NK-92 treated with Interleukin-12 subunit alpha and Interleukin-12 subunit beta, amount 100 ng/mL, for 24 hours (cell line): Measurements from ENCODE around the gene CLDN19.

Source experiments
- DNase-seq: peaks from one replicate; lab custom pipeline; 2025; lab: John Stamatoyannopoulos, UW

The CLDN19 gene

GRCh38 chr1:42739753-42740700 lies at the start of gene CLDN19:
CLDN19 (minus strand) TSS chr1:42740236; CDS start chr1:42740063, 173 bp downstream.
- no peak for DNase-seq

- DNase-seq: no peak
Observed at GRCh38 chr1:42788021-42788420, 48.0 kb upstream of the CLDN19 start.

- no peak for DNase-seq
Observed at GRCh38 chr1:42786097-42786496, 46.1 kb upstream of the CLDN19 start.

- no peak for DNase-seq
Observed at GRCh38 chr1:42784946-42785693, 45.1 kb upstream of the CLDN19 start, which contains the start of gene TMEM269. TMEM269 (plus strand) TSS chr1:42784991; CDS start chr1:42789894, 4,903 bp downstream.

- DNase-seq: no peak
Observed at GRCh38 chr1:42784547-42784945, 44.5 kb upstream of the CLDN19 start.

- no peak for DNase-seq
Observed at GRCh38 chr1:42783092-42783491, 43.1 kb upstream of the CLDN19 start.

GRCh38 chr1:42780176-42780575 lies 40.1 kb upstream of the CLDN19 start:
- no peak for DNase-seq

GRCh38 chr1:42779725-42780124 lies 39.7 kb upstream of the CLDN19 start:
- DNase-seq: no peak

GRCh38 chr1:42777852-42778251 lies 37.8 kb upstream of the CLDN19 start:
- no peak for DNase-seq

- no peak for DNase-seq
Observed at GRCh38 chr1:42776502-42776901, 36.5 kb upstream of the CLDN19 start.

- DNase-seq: no peak
Observed at GRCh38 chr1:42774928-42775526, 35.0 kb upstream of the CLDN19 start.

GRCh38 chr1:42773420-42773819 lies 33.4 kb upstream of the CLDN19 start:
- DNase-seq: no peak

- no peak for DNase-seq
Observed at GRCh38 chr1:42769811-42770210, 29.8 kb upstream of the CLDN19 start.

GRCh38 chr1:42768172-42768571 lies 28.1 kb upstream of the CLDN19 start:
- DNase-seq: no peak

- no peak for DNase-seq
Observed at GRCh38 chr1:42767510-42768000, 27.5 kb upstream of the CLDN19 start.

- DNase-seq: peak; percentile 99
Observed at GRCh38 chr1:42766741-42767509, 26.9 kb upstream of the CLDN19 start, which contains the start of the genes C1orf50 and P3H1. C1orf50 (plus strand) TSS chr1:42767249; CDS start chr1:42767312, 63 bp downstream. P3H1 (minus strand) TSS chr1:42767028; CDS start chr1:42766971, 57 bp downstream.

- DNase-seq: peak; percentile 31
Observed at GRCh38 chr1:42765832-42766740, 26.1 kb upstream of the CLDN19 start.

- no peak for DNase-seq
Observed at GRCh38 chr1:42765269-42765668, 25.2 kb upstream of the CLDN19 start.

GRCh38 chr1:42762269-42762668 lies 22.2 kb upstream of the CLDN19 start:
- DNase-seq: no peak

- DNase-seq: no peak
Observed at GRCh38 chr1:42761567-42761966, 21.5 kb upstream of the CLDN19 start.
